DMS79 (cell line): ENCODE results near the gene TMEM233.

ENCODE experiments used
- DNase-seq: peaks from one replicate; lab custom pipeline; 2025; lab: John Stamatoyannopoulos, UW

TMEM233 gene

GRCh38 chr12:119593578-119594398, at the start of gene TMEM233:
TSS of gene TMEM233 (plus strand) at chr12:119593774. CDS start at chr12:119593849, 75 bp downstream.
- no peak for DNase-seq

- peak; percentile 8 for DNase-seq
Measured at GRCh38 chr12:119544765-119545625, 48.6 kb upstream of the TMEM233 start.

GRCh38 chr12:119546340-119546739, 47.2 kb upstream of the TMEM233 start:
- DNase-seq: no peak

GRCh38 chr12:119547001-119547400, 46.6 kb upstream of the TMEM233 start:
- DNase-seq: no peak

- no peak for DNase-seq
Measured at GRCh38 chr12:119556854-119557253, 36.7 kb upstream of the TMEM233 start.

GRCh38 chr12:119565404-119565803, 28.2 kb upstream of the TMEM233 start:
- DNase-seq: no peak

GRCh38 chr12:119570771-119571170, 22.8 kb upstream of the TMEM233 start:
- no peak for DNase-seq

GRCh38 chr12:119573086-119573485, 20.5 kb upstream of the TMEM233 start:
- no peak for DNase-seq

- no peak for DNase-seq
Measured at GRCh38 chr12:119574255-119574654, 19.3 kb upstream of the TMEM233 start.

GRCh38 chr12:119576118-119576810, 17.3 kb upstream of the TMEM233 start:
- DNase-seq: no peak

GRCh38 chr12:119576915-119577314, 16.7 kb upstream of the TMEM233 start:
- no peak for DNase-seq

- DNase-seq: no peak
Measured at GRCh38 chr12:119578112-119578511, 15.5 kb upstream of the TMEM233 start.

- DNase-seq: no peak
Measured at GRCh38 chr12:119589097-119589496, 4.5 kb upstream of the TMEM233 start.

- DNase-seq: no peak
Measured at GRCh38 chr12:119589634-119590033, 3.9 kb upstream of the TMEM233 start.

GRCh38 chr12:119592232-119592631, 1.3 kb upstream of the TMEM233 start:
- DNase-seq: no peak

GRCh38 chr12:119594399-119594730, 791 bp downstream of the TMEM233 start:
- DNase-seq: no peak

- DNase-seq: no peak
Measured at GRCh38 chr12:119594772-119595445, 1.3 kb downstream of the TMEM233 start.

- DNase-seq: no peak
Measured at GRCh38 chr12:119598159-119598558, 4.6 kb downstream of the TMEM233 start.

- DNase-seq: no peak
Measured at GRCh38 chr12:119601877-119602733, 8.5 kb downstream of the TMEM233 start.

GRCh38 chr12:119602734-119603094, 9.1 kb downstream of the TMEM233 start:
- no peak for DNase-seq

- no peak for DNase-seq
Measured at GRCh38 chr12:119603767-119604166, 10.2 kb downstream of the TMEM233 start.
